GM19099 (cell line): ENCODE data around the gene KRT10.

ENCODE experiments used
- POLR2A ChIP-seq: IDR thresholded peaks from 3 replicates; pipeline ENCODE4 v1.6.1; 2011; ENCODE audit warnings: low read depth; ENCODE audit not compliant: insufficient read length; ENCODE audit errors: extremely low read depth

The KRT10 gene

GRCh38 chr17:40796846-40797245, 25.6 kb downstream of the KRT10 start:
- no peak for TF ChIP-seq POLR2A

- TF ChIP-seq POLR2A, result no peak
These were observed 27.3 kb downstream of the KRT10 start for GRCh38 chr17:40795019-40795667.

GRCh38 chr17:40794466-40794865, 27.9 kb downstream of the KRT10 start:
- no peak for TF ChIP-seq POLR2A

GRCh38 chr17:40793832-40794231, 28.6 kb downstream of the KRT10 start:
- no peak for TF ChIP-seq POLR2A

- no peak for TF ChIP-seq POLR2A
These were observed 30.5 kb downstream of the KRT10 start for GRCh38 chr17:40791787-40792436.

GRCh38 chr17:40791111-40791510, 31.3 kb downstream of the KRT10 start:
- TF ChIP-seq POLR2A, result no peak

GRCh38 chr17:40782450-40782849, 40.0 kb downstream of the KRT10 start, which contains the start of gene KRT27:
Gene KRT27, minus strand, starts transcription at chr17:40782550. Its CDS starts 57 bp downstream, at chr17:40782493.
- no peak for TF ChIP-seq POLR2A

GRCh38 chr17:40779181-40779909, 43.1 kb downstream of the KRT10 start:
- no peak for TF ChIP-seq POLR2A

- no peak for TF ChIP-seq POLR2A
These were observed 44.0 kb downstream of the KRT10 start for GRCh38 chr17:40778461-40778860.

- TF ChIP-seq POLR2A, result no peak
These were observed 44.4 kb downstream of the KRT10 start for GRCh38 chr17:40777971-40778370.

- no peak for TF ChIP-seq POLR2A
These were observed 45.0 kb downstream of the KRT10 start for GRCh38 chr17:40777459-40777858.

- TF ChIP-seq POLR2A, result no peak
These were observed 46.5 kb downstream of the KRT10 start for GRCh38 chr17:40775945-40776344.

- TF ChIP-seq POLR2A, result no peak
These were observed 50.3 kb downstream of the KRT10 start, which contains the start of gene KRT26 for GRCh38 chr17:40772101-40772500. Gene KRT26, minus strand, starts transcription at chr17:40772201. Its CDS starts 88 bp downstream, at chr17:40772113.
